Measurements from ENCODE around the gene SLC25A12. TPM values are rescaled to one million over a fixed set of nuclear protein-coding genes. Genes with fewer than 3 reads are reported as not detected.
"Not testable (repeated sequence)": the region's sequence is repeated elsewhere in the genome, so short reads cannot be mapped to it uniquely, and the experiment has no call there.

The SLC25A12 gene
- total and polyA plus RNA-seq, 9 donors, result 15.6 to 34.1 (median 21.6) TPM

DNA sequence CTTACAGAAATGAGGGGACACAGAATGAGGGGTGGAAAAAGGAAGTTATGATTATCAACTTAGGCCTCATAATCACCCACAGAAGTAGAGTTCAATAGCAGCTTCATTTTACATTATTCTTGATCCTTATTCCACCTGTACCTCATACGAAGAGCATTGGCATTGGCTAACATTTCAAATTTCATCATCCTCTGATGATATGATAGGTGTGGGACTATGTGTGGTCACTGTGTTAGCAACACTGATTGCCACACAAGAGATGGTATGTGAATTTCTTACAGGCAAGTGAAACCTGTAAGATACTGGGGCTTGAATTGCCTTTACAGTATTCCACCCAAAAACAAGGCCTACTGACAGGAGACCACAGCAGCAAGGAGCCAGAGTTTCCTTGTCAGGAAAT is 14.2 kb upstream of the SLC25A12 start:
- H3K4me3 ChIP-seq, result no peak overlapping the region
- H3K4me1 ChIP-seq (ENCODE audit: insufficient read depth), result no peaks in the 10 kb centered on the region
- no peak for TF ChIP-seq EP300 (IDR thresholded peaks at IDR 0.05)
- TF ChIP-seq, protein P1, sequence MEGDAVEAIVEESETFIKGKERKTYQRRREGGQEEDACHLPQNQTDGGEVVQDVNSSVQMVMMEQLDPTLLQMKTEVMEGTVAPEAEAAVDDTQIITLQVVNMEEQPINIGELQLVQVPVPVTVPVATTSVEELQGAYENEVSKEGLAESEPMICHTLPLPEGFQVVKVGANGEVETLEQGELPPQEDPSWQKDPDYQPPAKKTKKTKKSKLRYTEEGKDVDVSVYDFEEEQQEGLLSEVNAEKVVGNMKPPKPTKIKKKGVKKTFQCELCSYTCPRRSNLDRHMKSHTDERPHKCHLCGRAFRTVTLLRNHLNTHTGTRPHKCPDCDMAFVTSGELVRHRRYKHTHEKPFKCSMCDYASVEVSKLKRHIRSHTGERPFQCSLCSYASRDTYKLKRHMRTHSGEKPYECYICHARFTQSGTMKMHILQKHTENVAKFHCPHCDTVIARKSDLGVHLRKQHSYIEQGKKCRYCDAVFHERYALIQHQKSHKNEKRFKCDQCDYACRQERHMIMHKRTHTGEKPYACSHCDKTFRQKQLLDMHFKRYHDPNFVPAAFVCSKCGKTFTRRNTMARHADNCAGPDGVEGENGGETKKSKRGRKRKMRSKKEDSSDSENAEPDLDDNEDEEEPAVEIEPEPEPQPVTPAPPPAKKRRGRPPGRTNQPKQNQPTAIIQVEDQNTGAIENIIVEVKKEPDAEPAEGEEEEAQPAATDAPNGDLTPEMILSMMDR (IDR thresholded peaks at IDR 0.05), result no peak
- no peak for TF ChIP-seq POLR2A (IDR thresholded peaks at IDR 0.05)
- 96 to 97% (median 97%) methylated on average over 1 of the region's 1 CpG for WGBS, 3 donors
- no peak for DNase-seq
- H3K27ac ChIP-seq, result no peak overlapping the region
- H3K9me3 ChIP-seq, result no peaks in the 10 kb centered on the region
- H3K36me3 ChIP-seq, result no peaks in the 10 kb centered on the region
- intact Hi-C loops (cut with DNase I), result no loop called here
- H3K27me3 ChIP-seq, result no peaks in the 10 kb centered on the region

DNA sequence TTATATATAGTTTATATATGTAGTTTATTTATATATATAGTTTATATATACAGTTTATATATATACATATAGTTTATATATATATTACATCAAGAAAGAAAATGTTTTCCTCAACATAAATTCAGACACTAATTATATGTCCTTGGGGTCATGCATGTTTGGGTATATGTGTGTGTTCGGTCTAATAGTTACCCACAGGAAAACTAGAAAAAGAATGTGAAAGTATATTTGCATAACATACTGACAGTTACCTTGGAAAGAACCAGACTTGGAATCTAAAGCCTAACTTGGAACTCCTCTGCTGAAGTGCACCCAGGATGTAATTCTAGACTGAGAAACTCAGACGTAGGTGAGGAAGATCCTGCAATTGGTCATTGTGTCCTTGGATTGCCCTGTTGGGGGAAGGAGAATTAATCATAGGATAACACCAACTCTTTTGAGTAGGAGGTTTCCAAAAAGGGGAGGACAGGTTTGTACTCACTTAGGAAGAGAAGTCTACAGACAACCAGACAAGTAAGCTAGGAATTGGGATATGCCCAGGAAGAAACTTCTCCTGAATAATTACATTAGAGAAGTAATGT is 8.9 kb upstream of the SLC25A12 start:
- Histone ChIP-seq H3K4me3 (no peak overlapping the region), H3K27ac (no peak overlapping the region), H3K4me1 (ENCODE audit: insufficient read depth) (no peaks in the 10 kb centered on the region), H3K9me3 (no peaks in the 10 kb centered on the region), H3K27me3 (no peaks in the 10 kb centered on the region), H3K36me3 (no peaks in the 10 kb centered on the region)
- no peak for DNase-seq
- intact Hi-C loops (cut with DNase I), result no loop called here
- 57 to 63% (median 62%) methylated on average over 2 of the region's 2 CpGs for WGBS, 3 donors
- TF ChIP-seq EP300 (IDR thresholded peaks at IDR 0.05), result no peak
- TF ChIP-seq, protein P1 (IDR thresholded peaks at IDR 0.05), result no peak

DNA sequence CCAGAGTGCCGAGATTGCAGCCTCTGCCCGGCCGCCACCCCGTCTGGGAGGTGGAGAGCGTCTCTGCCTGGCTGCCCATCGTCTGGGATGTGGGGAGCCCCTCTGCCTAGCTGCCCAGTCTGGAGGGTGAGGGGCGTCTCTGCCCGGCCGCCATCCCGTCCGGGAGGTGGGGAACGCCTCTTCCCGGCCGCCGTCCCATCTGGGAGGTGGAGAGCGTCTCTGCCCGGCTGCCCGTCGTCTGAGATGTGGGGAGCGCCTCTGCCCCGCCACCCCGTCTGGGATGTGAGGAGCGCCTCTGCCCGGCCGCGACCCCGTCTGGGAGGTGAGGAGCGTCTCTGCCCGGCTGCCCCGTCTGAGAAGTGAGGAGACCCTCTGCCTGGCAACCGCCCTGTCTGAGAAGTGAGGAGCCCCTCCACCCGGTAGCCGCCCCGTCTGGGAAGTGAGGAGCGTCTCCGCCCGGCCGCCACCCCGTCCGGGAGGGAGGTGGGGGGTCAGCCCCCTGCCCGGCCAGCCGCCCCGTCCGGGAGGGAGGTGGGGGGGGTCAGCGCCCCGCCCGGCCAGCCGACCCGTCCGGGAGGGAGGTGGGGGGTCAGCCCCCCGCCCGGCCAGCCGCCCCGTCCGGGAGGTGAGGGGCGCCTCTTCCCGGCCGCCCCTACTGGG is 5.7 kb upstream of the SLC25A12 start:
- not testable (repeated sequence) for H3K9me3 ChIP-seq
- WGBS, 3 donors, result 94 to 97% (median 97%) methylated on average over 19 to 50 of the region's 58 CpGs

DNA sequence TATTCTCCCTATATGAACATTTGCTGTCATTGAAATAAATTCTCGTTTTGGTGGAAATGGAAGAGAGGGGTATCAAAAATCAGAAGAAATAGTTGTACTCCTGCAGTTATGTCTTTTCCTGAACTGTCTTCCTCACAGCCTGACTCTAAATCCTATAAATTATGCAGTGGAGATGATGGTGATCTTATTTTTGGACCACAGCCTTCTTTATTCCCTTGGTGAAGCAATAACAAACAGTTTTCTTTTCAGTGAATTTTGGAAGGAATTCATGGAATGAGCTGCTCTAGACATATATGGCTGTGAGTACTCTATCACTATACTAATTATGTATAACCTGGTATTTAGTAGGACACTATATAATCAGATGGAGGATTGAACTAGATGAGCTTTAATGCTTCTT is 1.7 kb upstream of the SLC25A12 start:
- H3K4me1 ChIP-seq (ENCODE audit: insufficient read depth), result peaks cover 3% of the 10 kb centered on the region
- 84 to 89% (median 88%) methylated on average over 1 of the region's 1 CpG for WGBS, 3 donors
- intact Hi-C loops (cut with DNase I), result loop anchor here in 1 of 4 donors (10.0 kb wide), 1 partner anchor 81 kb away; no protein-coding TSS in a partner anchor
- no peak for DNase-seq
- H3K4me3 ChIP-seq, result no peak overlapping the region
- TF ChIP-seq, protein P1 (IDR thresholded peaks at IDR 0.05), result no peak
- TF ChIP-seq POLR2A (IDR thresholded peaks at IDR 0.05) (no peak), EP300 (IDR thresholded peaks at IDR 0.05) (no peak)
- no peaks in the 10 kb centered on the region for H3K27me3 ChIP-seq
- no peaks in the 10 kb centered on the region for H3K36me3 ChIP-seq
- no peaks in the 10 kb centered on the region for H3K9me3 ChIP-seq
- no peak overlapping the region for H3K27ac ChIP-seq

More for the DNA sequence above, 5.7 kb upstream of the SLC25A12 start:
- H3K36me3 ChIP-seq; H3K4me3 ChIP-seq; H3K4me1 ChIP-seq (ENCODE audit: insufficient read depth); H3K27me3 ChIP-seq; DNase-seq; H3K27ac ChIP-seq: not testable (repeated sequence)
- intact Hi-C loops (cut with DNase I), result loop anchor here in 1 of 4 donors (10.0 kb wide), 1 partner anchor 85 kb away; no protein-coding TSS in a partner anchor

DNA sequence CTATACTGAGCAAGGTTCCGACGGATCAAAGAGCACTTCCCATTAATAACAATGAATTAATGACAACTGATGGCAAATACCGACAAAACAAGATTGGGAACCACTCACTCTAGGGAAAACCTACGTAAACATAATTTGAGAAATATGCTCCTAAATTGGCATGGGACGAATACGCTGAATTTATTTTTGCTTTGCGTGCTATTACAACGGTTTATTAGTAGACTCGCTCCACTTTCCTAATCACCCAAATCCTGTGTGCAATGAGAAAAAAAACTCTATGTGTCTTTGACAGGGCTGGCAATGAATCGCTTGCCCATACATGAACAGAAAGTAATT is 536 bp upstream of the SLC25A12 start:
- Histone ChIP-seq H3K36me3 (no peaks in the 10 kb centered on the region), H3K27me3 (no peaks in the 10 kb centered on the region), H3K4me1 (ENCODE audit: insufficient read depth) (peaks cover 3% of the 10 kb centered on the region), H3K27ac (peak overlapping the region; percentile 22 to 54), H3K4me3 (peak overlapping the region; percentile 84), H3K9me3 (no peaks in the 10 kb centered on the region)
- no peak for DNase-seq
- intact Hi-C loops (cut with DNase I), result loop anchor here in 1 of 4 donors (10.0 kb wide), 1 partner anchor 80 kb away; no protein-coding TSS in a partner anchor
- 11 to 14% (median 14%) methylated on average over 10 of the region's 10 CpGs for WGBS, 3 donors
- TF ChIP-seq, protein P1 (IDR thresholded peaks at IDR 0.05), result no peak
- TF ChIP-seq POLR2A (IDR thresholded peaks at IDR 0.05), result no peak
- TF ChIP-seq EP300 (IDR thresholded peaks at IDR 0.05), result no peak

All from ovary (tissue), 9 donors.